Stimulated activated CD4-positive, alpha-beta T cell treated with anti-CD3 and anti-CD28 coated beads, Interleukin-4, amount 100 ng/mL, for 24 hours (primary cell): Measurements from ENCODE around the gene FNDC1.
"Not testable (repeated sequence)": the region's sequence is repeated elsewhere in the genome, so short reads cannot be mapped to it uniquely, and the experiment has no call there.

Experiments used
- DNase-seq: peaks from one replicate; pipeline ENCODE4 v3.0.0-alpha.2; 2020

Gene FNDC1

DNA sequence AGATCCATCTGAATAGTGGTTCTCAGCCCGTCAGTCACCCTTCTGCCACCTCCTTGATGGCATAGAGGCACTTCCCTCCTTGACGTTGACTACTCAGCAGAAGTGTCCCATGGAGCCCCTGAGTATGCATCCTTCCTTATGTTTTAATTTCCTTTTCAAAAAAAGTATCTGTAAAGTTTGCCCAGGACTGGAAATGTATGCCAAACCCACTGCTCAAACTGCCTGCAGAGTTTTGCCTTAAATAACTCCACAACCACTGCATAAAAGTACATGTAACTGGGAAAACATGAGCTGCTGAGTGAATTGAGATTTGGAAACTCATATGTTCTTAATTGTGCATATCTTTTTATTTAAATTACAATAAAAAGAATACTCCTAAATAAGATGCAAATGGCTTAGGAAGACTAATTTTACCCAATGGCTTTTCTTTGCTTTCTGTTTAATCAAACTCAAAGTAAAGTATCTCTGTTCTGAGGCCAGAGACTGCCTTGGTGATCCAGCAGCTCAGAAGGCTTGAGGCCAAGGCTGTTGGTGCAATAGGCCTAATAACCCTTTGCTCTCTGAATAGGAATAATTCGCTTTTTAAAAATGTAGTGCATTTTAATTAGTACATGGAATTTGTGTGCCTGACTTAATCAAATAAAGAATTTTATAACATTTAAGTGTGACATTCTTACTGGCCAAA lies 90.4 kb downstream of the FNDC1 start:
- no peak for DNase-seq

DNA sequence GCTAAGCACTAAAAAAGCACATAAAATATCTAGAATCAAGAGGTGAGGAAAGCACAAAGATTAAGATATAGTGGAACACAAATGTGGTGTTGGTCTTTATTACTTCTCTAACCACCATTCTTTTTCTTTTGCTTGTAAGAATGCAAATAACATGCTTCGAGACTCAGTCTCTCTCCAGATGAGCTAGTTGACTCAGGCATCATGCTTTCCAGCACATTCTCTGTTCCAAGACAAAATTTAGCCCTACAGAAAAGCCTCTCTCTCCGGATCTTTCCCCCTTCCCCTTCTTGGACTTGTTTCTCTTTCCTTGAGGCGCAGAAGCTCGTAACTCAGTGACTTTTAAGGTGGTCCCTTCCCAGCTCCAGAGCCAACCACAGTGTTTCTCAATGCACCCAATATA lies 91.0 kb downstream of the FNDC1 start:
- DNase-seq, result no peak

GRCh38 chr6:159261995-159262394 lies 92.8 kb downstream of the FNDC1 start:
- DNase-seq, result no peak

DNA sequence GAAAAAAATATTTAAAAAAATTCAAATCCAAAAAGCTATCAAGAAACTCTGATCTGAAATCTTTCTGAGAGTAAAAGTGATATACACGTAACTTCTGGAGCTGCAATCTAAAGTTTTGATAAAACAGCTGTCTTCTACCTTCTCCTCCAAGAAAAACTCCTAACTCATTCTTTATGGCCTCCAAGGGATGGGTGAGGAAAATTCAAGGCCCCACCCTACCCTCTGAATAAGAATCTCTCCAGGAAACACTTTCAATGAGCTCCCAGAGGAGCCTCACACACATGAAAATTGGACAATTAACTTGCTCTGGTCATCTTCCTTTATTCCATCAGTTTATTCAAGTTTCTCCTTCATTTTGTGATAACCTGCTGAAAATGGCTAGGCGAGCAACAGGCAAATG lies 93.4 kb downstream of the FNDC1 start:
- no peak for DNase-seq

GRCh38 chr6:159267165-159267564 lies 98.0 kb downstream of the FNDC1 start:
- no peak for DNase-seq

GRCh38 chr6:159268511-159268910 lies 99.3 kb downstream of the FNDC1 start:
- no peak for DNase-seq

DNA sequence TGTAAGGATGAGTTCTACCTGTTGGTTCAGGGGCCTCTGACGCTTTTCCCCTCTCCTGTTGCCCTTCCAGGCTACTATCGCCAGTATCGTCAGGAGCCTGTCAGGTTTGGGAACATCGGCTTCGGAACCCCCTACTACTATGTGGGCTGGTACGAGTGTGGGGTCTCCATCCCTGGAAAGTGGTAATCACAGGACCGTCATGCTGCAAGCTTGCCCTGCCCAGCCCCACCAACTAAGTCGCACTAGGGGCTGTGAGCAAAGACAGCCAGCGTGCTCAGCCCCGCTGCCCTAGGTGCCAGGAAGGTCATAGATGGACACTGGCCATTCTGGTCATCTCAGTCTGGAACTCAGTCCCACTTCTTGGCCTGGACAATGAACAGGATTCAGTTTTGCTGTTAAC lies 102.1 kb downstream of the FNDC1 start:
- no peak for DNase-seq

DNA sequence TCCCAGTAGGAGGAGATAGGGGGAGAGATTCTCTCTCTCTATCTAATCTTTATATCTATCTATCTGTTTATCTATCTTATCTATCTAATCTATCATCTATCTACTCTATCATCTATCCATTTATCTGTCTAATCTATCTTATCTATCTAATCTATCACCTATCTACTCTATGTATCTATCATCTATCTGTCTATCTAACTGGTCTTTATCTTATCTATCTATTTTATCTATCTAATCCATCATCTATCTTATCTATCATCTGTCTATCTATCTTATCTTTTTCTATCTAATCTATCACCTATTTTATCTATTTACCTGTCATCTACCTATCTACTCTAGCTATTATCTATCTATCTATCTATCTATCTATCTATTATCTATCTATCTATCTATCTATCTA lies 109.4 kb downstream of the FNDC1 start:
- DNase-seq, result no peak

GRCh38 chr6:159279790-159280277 lies 110.6 kb downstream of the FNDC1 start:
- DNase-seq, result no peak

- DNase-seq, result no peak
Observed at GRCh38 chr6:159282421-159282820, 113.2 kb downstream of the FNDC1 start.

DNA sequence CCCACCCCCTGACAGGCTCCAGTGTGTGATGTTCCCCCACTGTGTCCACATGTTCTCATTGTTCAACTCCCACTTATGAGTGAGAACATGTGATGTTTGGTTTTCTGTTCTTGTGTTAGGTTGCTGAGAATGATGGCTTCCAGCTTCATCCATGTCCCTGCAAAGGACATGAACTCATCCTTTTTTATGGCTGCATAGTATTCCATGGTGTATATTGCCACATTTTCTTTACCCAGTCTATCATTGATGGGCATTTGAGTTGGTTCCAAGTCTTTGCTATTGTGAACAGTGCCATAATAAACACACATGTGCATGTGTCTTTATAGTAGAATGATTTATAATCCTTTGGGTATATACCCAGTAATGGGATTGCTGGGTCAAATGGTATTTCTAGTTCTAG lies 115.5 kb downstream of the FNDC1 start:
- DNase-seq, result not testable (repeated sequence)

DNA sequence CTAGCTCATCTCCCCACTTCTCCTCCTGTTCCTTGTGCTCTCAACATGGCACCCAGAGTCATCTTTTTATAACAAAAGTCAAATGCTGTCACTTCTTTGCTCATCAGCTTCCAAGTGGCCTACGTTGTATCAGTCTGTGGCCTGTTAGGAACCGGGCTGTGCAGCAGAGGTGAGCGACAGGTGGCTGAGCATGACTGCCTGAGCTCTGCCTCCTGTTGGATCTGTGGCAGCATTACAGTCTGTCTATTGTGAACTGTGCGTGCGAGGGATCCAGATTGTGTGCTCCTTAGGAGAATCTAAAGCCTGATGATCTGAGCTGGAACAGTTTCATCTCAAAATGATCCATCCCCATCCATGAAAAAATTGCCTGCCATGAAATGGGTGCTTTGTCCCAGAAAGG lies 129.6 kb downstream of the FNDC1 start:
- no peak for DNase-seq

DNA sequence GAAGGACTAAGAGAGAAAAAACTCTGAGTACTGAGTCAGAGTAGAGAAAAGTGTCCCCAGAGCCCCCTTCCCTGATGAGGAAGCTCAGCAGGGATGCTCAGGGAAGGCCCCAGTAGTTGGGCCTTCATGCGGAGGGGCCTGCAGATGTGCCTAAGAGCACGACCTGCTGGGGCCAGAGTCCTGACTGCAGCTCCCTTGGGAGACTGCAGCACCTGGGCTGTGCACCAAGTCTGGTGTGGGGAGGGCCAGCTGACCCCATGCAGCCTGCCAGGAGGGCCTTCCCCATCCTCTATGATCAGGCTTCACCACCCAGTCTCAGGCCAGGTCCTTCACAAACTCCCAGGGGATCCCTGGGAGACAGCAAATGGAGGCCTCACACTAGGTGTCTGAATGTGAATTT lies 130.4 kb downstream of the FNDC1 start:
- no peak for DNase-seq

DNA sequence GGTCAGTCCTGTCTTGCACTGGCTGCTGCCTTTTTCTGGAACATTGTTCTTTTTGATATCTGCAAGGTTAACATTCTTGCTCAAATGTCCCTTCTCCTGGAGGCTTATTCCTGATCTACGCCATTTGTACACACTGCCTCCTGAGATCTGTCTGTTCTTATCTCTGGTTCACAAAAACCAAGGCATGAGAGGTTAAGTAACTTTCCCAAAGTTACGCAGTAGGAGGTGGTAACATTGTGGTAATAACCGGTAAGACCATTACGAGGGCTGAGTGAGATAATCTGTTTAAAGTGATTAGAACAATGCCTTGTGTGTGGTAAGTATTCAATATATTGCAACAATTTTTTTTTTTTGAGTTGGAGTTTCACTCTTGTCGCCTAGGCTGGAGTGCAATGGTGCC lies 132.1 kb downstream of the FNDC1 start:
- no peak for DNase-seq

GRCh38 chr6:159301810-159302593 lies 132.8 kb downstream of the FNDC1 start:
- no peak for DNase-seq

DNA sequence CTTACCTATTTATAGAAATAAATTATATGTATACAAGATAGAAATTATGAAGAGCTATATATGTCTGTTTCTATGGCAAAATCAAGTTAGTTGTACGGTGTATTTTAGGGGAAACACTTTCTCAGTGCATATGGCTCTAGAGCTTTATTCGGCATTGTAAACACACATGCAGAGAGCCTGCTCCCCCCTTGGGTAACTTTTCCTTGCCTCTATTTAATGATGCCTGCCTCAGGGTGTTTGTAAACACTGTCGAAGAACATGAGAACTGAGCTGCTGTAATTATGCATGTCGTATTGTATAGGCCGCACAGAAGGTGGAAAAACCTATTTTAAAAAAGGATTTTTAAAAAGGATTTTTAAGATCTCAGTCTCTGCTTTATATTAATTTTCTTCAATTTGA lies 133.4 kb downstream of the FNDC1 start:
- no peak for DNase-seq

GRCh38 chr6:159303159-159303558 lies 134.0 kb downstream of the FNDC1 start:
- DNase-seq, result no peak

DNA sequence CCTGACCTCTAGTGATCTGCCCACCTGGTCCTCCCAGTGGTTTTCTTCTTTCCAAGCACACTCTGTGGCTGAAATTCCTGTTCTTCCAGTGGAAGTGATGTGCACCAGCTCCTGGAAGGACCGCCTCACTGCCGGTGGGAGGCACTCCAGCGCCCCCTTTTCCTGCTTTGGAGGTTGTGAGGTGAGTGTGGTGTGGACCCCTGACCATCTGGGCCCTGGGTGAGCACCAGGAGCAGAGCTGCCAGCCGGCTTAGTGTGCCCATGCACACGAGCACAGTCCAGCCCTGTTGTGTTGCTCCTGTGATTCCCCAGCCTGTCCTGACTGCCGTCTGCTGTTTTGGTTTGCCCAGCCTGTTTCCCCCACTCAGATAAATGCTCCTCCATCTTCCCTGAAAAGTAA lies 134.6 kb downstream of the FNDC1 start:
- no peak for DNase-seq

- no peak for DNase-seq
Observed at GRCh38 chr6:159304641-159305040, 135.4 kb downstream of the FNDC1 start.

- DNase-seq, result no peak
Observed at GRCh38 chr6:159305159-159305558, 136.0 kb downstream of the FNDC1 start.

- no peak for DNase-seq
Observed at GRCh38 chr6:159305804-159306537, 136.8 kb downstream of the FNDC1 start.

GRCh38 chr6:159307246-159307790 lies 138.1 kb downstream of the FNDC1 start:
- no peak for DNase-seq

- DNase-seq, result no peak
Observed at GRCh38 chr6:159308198-159308597, 139.0 kb downstream of the FNDC1 start.

GRCh38 chr6:159309723-159310122 lies 140.5 kb downstream of the FNDC1 start:
- no peak for DNase-seq
